Measurements from ENCODE around the gene UMODL1. TPM values are rescaled to one million over a fixed set of nuclear protein-coding genes. Genes with fewer than 3 reads are reported as not detected.

UMODL1 gene
- total RNA-seq, 1 experiment from 2014 or later, result 0.30 TPM

DNA sequence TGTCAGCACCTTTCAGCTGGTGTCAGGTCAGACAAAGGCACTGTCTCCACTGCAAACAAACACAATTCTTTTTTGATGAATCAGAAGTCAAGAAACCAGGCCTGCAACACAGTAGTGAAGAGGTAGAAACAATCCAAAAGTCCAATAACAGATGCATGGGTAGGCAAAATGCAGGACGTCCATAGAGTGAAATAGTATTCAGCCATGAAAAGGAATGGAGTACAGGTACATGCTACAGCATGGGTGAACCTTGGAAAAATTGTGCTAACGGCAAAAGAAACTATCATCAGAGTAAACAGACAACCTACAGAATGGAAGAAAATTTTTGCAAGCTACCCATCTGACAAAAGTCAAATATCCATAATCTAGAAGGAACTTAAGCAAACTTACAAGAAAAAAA lies 34.8 kb upstream of the UMODL1 start:
- Histone ChIP-seq H3K9me3 (replicated peaks) (no peaks in the 10 kb centered on the region), H3K4me3 (no peak overlapping the region), H3K27ac (no peak overlapping the region), H3K36me3 (no peaks in the 10 kb centered on the region), H3K4me1 (peaks cover 7% of the 10 kb centered on the region; the same call in 1 of the 2 replicates), H3K27me3 (no peaks in the 10 kb centered on the region)
- no peak for DNase-seq

- no peaks in the 10 kb centered on the region for H3K36me3 ChIP-seq
- H3K9me3 ChIP-seq (replicated peaks), result no peaks in the 10 kb centered on the region
- no peaks in the 10 kb centered on the region for H3K27me3 ChIP-seq
- DNase-seq, result no peak
- H3K27ac ChIP-seq, result no peak overlapping the region
- H3K4me1 ChIP-seq, result peaks cover 7% of the 10 kb centered on the region; the same call in 1 of the 2 replicates
- H3K4me3 ChIP-seq, result no peak overlapping the region
Measured at GRCh38 chr21:42037516-42037915, 33.6 kb upstream of the UMODL1 start.

GRCh38 chr21:42037943-42038342 lies 33.2 kb upstream of the UMODL1 start:
- no peak overlapping the region for H3K27ac ChIP-seq
- no peaks in the 10 kb centered on the region for H3K9me3 ChIP-seq (replicated peaks)
- H3K36me3 ChIP-seq, result no peaks in the 10 kb centered on the region
- DNase-seq, result no peak
- H3K4me1 ChIP-seq, result peaks cover 7% of the 10 kb centered on the region; the same call in 1 of the 2 replicates
- H3K27me3 ChIP-seq, result no peaks in the 10 kb centered on the region
- H3K4me3 ChIP-seq, result no peak overlapping the region

- Histone ChIP-seq H3K27ac (no peak overlapping the region), H3K27me3 (no peaks in the 10 kb centered on the region), H3K9me3 (replicated peaks) (no peaks in the 10 kb centered on the region), H3K4me1 (peaks cover 7% of the 10 kb centered on the region; the same call in 1 of the 2 replicates), H3K36me3 (no peaks in the 10 kb centered on the region), H3K4me3 (no peak overlapping the region)
- no peak for DNase-seq
Measured at GRCh38 chr21:42038393-42038792, 32.7 kb upstream of the UMODL1 start.

GRCh38 chr21:42038826-42039425 lies 32.2 kb upstream of the UMODL1 start:
- Histone ChIP-seq H3K4me3 (no peak overlapping the region), H3K27ac (no peak overlapping the region), H3K27me3 (no peaks in the 10 kb centered on the region), H3K36me3 (no peaks in the 10 kb centered on the region), H3K4me1 (peaks cover 7% of the 10 kb centered on the region; the same call in 1 of the 2 replicates), H3K9me3 (replicated peaks) (no peaks in the 10 kb centered on the region)
- peak in 1 of 2 experiments; percentile 48 for DNase-seq

DNA sequence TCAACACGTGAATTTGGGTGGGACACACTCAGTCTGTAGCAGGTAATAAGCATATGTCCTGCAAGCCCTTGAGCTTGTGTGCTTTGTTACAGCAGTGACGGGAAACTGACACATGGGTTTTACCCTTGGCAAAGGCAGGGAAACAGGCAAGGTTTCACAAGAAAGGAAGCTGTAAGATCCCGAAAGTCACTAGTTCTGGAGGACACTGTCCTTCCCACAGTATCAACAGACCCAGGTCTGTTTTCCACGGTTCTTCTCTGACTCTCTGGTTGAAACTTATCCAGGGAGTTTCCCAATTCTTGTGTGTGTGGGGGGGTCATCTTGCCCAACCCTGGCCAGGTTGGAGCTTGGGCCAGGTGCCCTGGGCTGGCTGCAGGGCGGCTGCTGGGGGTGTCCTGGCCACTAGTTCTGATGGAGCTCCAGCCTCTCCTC lies 31.6 kb upstream of the UMODL1 start:
- H3K27me3 ChIP-seq, result no peaks in the 10 kb centered on the region
- H3K36me3 ChIP-seq, result no peaks in the 10 kb centered on the region
- no peak for DNase-seq
- peak overlapping the region; percentile 40 for H3K27ac ChIP-seq
- H3K4me1 ChIP-seq, result peaks cover 7% of the 10 kb centered on the region; the same call in 1 of the 2 replicates
- H3K9me3 ChIP-seq (replicated peaks), result no peaks in the 10 kb centered on the region
- H3K4me3 ChIP-seq, result no peak overlapping the region

DNA sequence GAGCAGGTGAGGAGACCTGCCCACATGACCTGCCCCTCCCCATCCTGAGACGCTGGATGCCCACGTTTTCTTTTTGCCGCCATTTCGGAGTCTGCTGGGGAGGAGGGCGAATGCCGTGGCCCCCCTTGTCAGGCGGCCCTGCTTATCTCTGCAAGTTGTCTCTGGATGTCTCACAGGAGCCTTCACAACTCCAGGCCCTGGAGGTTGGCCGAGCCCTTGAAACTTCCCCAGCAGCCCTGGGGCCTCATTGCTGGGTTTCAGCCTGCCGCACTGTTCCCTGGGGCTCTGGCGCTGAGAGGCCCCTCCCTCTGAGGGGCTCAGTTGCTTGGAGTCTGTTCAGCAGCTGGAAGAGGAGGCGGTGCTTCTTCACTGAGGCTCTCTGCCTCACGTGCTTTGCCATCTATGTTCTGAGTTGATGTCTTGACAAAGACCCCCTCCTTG lies 31.2 kb upstream of the UMODL1 start:
- DNase-seq, result peak; percentile 57 to 68
- H3K9me3 ChIP-seq (replicated peaks), result no peaks in the 10 kb centered on the region
- H3K36me3 ChIP-seq, result no peaks in the 10 kb centered on the region
- peaks cover 7% of the 10 kb centered on the region; the same call in 1 of the 2 replicates for H3K4me1 ChIP-seq
- H3K27ac ChIP-seq, result peak overlapping the region; percentile 40
- no peak overlapping the region for H3K4me3 ChIP-seq
- no peaks in the 10 kb centered on the region for H3K27me3 ChIP-seq

DNA sequence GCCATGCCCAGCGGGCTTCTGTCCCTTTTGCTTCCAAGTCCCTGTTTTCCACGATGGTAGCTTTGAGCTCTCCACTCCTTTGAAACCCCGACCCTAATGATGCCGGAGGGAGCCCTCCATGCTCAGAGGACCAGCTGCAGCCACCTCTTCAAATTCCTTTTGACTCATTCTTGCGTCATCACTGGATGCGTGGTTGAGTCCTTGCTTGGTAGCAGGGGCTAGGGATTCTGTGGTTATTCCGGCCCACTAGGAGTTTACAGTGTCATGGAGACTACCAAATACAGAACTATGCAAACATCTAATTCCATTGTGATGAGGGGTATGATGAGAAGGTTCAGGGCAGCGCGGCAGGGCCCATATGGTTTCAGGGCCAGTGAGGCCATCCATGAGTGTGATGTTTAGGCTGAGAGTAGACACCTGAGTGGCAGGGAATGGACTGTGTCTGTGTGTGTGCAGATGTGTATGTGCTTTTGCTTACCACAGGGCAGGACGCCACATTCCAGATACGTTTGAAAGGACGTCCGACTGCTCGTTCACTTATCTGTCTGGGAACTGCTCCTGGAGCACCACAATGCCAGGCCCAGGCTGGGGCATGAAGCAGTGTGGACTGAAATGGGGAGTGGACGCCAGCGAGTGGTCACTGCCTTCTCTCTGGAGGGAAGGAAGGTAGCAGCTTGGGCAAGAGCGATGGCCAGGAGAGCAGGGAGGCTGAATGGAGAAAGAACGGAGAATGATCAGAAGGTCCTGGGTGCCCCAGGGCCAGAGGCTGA lies 30.5 kb upstream of the UMODL1 start:
- Histone ChIP-seq H3K4me1 (peaks cover 7% of the 10 kb centered on the region; the same call in 1 of the 2 replicates), H3K27ac (peak overlapping the region; percentile 40), H3K9me3 (replicated peaks) (no peaks in the 10 kb centered on the region), H3K4me3 (no peak overlapping the region), H3K27me3 (no peaks in the 10 kb centered on the region), H3K36me3 (no peaks in the 10 kb centered on the region)
- DNase-seq, result peak; percentile 64 to 69

GRCh38 chr21:42041246-42041645 lies 29.9 kb upstream of the UMODL1 start:
- Histone ChIP-seq H3K4me1 (peaks cover 7% of the 10 kb centered on the region; the same call in 1 of the 2 replicates), H3K36me3 (no peaks in the 10 kb centered on the region), H3K27ac (no peak overlapping the region), H3K9me3 (replicated peaks) (no peaks in the 10 kb centered on the region), H3K4me3 (no peak overlapping the region), H3K27me3 (no peaks in the 10 kb centered on the region)
- no peak for DNase-seq

GRCh38 chr21:42041711-42042110 lies 29.4 kb upstream of the UMODL1 start:
- no peaks in the 10 kb centered on the region for H3K36me3 ChIP-seq
- no peak overlapping the region for H3K27ac ChIP-seq
- H3K9me3 ChIP-seq (replicated peaks), result no peaks in the 10 kb centered on the region
- H3K27me3 ChIP-seq, result no peaks in the 10 kb centered on the region
- H3K4me1 ChIP-seq, result peaks cover 7% of the 10 kb centered on the region; the same call in 1 of the 2 replicates
- no peak overlapping the region for H3K4me3 ChIP-seq
- DNase-seq, result no peak

GRCh38 chr21:42042651-42043050 lies 28.5 kb upstream of the UMODL1 start:
- peaks cover 7% of the 10 kb centered on the region; the same call in 1 of the 2 replicates for H3K4me1 ChIP-seq
- no peaks in the 10 kb centered on the region for H3K36me3 ChIP-seq
- no peak overlapping the region for H3K27ac ChIP-seq
- DNase-seq, result no peak
- no peak overlapping the region for H3K4me3 ChIP-seq
- H3K9me3 ChIP-seq (replicated peaks), result no peaks in the 10 kb centered on the region
- no peaks in the 10 kb centered on the region for H3K27me3 ChIP-seq

DNA sequence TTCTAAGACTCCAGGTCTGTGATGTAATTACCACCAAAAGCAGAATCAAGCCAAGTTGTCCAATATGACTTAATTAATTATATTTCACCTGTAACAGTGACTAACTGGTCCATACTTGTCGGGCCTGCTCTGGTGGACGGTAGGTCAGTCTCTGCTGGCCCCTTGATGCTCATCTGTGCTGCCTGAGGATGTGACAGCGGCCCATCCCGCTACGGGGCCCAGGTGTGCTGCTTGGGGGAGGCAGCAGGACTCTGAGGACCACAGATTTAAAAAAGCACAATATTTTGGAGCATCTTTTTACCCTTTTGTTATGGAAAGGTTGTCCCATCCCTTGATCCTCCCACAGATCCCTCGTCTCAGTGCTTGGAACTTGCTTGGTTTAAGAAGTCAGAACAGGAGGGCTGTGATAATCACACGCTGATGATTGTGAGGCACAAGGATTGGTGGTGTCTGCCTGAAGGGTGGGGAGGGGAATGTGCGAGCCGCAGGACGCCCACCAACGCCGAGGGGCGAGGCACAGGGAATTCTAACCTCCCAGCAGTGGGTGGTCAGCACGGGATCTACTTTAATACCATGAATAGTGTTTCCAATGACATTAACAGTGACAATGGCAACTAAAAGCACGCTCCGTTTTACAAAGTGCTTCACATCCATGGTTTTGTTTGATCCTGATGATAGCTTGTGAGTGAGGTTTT lies 27.8 kb upstream of the UMODL1 start:
- H3K36me3 ChIP-seq, result no peaks in the 10 kb centered on the region
- H3K9me3 ChIP-seq (replicated peaks), result no peaks in the 10 kb centered on the region
- H3K4me1 ChIP-seq, result peaks cover 7% of the 10 kb centered on the region; the same call in 1 of the 2 replicates
- no peak overlapping the region for H3K4me3 ChIP-seq
- no peak for DNase-seq
- H3K27me3 ChIP-seq, result no peaks in the 10 kb centered on the region
- H3K27ac ChIP-seq, result no peak overlapping the region

- Histone ChIP-seq H3K4me3 (no peak overlapping the region), H3K4me1 (peaks cover 7% of the 10 kb centered on the region; the same call in 1 of the 2 replicates)
Measured at GRCh38 chr21:42043961-42044360, 27.2 kb upstream of the UMODL1 start.

GRCh38 chr21:42044871-42045495 lies 26.1 kb upstream of the UMODL1 start:
- no peaks in the 10 kb centered on the region for H3K36me3 ChIP-seq

More at GRCh38 chr21:42043961-42044360, 27.2 kb upstream of the UMODL1 start:
- H3K9me3 ChIP-seq (replicated peaks), result no peaks in the 10 kb centered on the region
- H3K27ac ChIP-seq, result no peak overlapping the region
- H3K27me3 ChIP-seq, result no peaks in the 10 kb centered on the region
- H3K36me3 ChIP-seq, result no peaks in the 10 kb centered on the region
- no peak for DNase-seq

More at GRCh38 chr21:42044871-42045495, 26.1 kb upstream of the UMODL1 start:
- DNase-seq, result no peak
- no peak overlapping the region for H3K4me3 ChIP-seq
- no peaks in the 10 kb centered on the region; the same call in 1 of the 2 replicates for H3K4me1 ChIP-seq
- H3K27me3 ChIP-seq, result peaks cover 3% of the 10 kb centered on the region; the same call in 1 of the 2 replicates
- no peaks in the 10 kb centered on the region for H3K9me3 ChIP-seq (replicated peaks)
- H3K27ac ChIP-seq, result no peak overlapping the region
